IPS-20b (cell line): ENCODE data around the gene R3HDM2.

Experiments
- H3K27ac ChIP-seq: one replicate; pipeline ENCODE4 v1.5.1; 2013; ENCODE audit warnings: low read length
- H3K27me3 ChIP-seq: 2 replicates; pipeline ENCODE4 v1.6.1; 2013; ENCODE audit warnings: mild to moderate bottlenecking, low read length, inconsistent platforms; ENCODE audit not compliant: insufficient read depth
- H3K36me3 ChIP-seq: 2 replicates; pipeline ENCODE4 v1.6.1; 2013; ENCODE audit warnings: low read depth, mild to moderate bottlenecking, inconsistent platforms, low read length, moderate library complexity; ENCODE audit not compliant: insufficient read depth
- H3K4me1 ChIP-seq: 2 replicates; pipeline ENCODE4 v1.6.1; 2013; ENCODE audit warnings: mild to moderate bottlenecking, control low read depth, inconsistent platforms, low read length, moderate library complexity; ENCODE audit not compliant: insufficient read depth
- H3K4me3 ChIP-seq: 2 replicates; pipeline ENCODE4 v1.5.1; 2013; ENCODE audit warnings: mild to moderate bottlenecking, low read length, inconsistent platforms
- H3K9ac ChIP-seq: 2 replicates; pipeline ENCODE4 v1.6.1; 2013; ENCODE audit warnings: low read depth, mild to moderate bottlenecking, inconsistent platforms, low read length, moderate library complexity
- H3K9me3 ChIP-seq: 2 replicates; pipeline ENCODE4 v1.6.1; 2013; ENCODE audit warnings: mild to moderate bottlenecking, low read depth, low read length, inconsistent platforms; ENCODE audit not compliant: insufficient read depth

The R3HDM2 gene

GRCh38 chr12:57262126-57262822, 168.6 kb downstream of the R3HDM2 start:
- Histone ChIP-seq H3K4me3 (no peak overlapping the region), H3K9me3 (no peaks in the 10 kb centered on the region), H3K27me3 (no peaks in the 10 kb centered on the region), H3K36me3 (peaks cover 38% of the 10 kb centered on the region), H3K4me1 (peaks cover 8% of the 10 kb centered on the region; the same call in 1 of the 2 replicates), H3K9ac (no peak overlapping the region), H3K27ac (no peak overlapping the region)

DNA sequence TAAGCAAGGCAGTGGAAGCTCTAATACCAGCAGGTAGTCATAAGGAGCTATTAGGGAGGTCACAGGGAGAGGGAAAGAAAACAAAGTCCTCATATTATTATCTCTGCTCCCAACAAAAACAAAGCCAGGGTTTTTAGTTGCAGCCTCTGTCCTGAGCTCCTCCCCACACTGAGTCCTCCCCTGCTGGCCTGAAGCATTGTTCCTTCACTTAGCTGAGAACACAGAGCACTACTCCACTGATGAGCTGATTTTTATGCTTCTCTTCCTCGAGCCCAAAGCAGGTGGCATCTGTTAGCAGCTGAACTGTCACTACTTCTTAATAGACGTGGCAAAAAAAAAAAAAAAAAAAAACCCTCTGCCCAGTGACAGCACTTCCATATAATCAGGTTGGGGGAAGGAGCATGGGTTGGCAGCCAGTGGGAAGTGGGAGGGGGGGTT, 169.4 kb downstream of the R3HDM2 start:
- H3K27me3 ChIP-seq: no peaks in the 10 kb centered on the region
- no peak overlapping the region for H3K4me3 ChIP-seq
- no peak overlapping the region for H3K27ac ChIP-seq
- peaks cover 8% of the 10 kb centered on the region; the same call in 1 of the 2 replicates for H3K4me1 ChIP-seq
- peaks cover 36% of the 10 kb centered on the region for H3K36me3 ChIP-seq
- H3K9me3 ChIP-seq: no peaks in the 10 kb centered on the region
- H3K9ac ChIP-seq: no peak overlapping the region

GRCh38 chr12:57260366-57260765, 170.5 kb downstream of the R3HDM2 start:
- H3K36me3 ChIP-seq: peaks cover 36% of the 10 kb centered on the region
- no peaks in the 10 kb centered on the region for H3K9me3 ChIP-seq

DNA sequence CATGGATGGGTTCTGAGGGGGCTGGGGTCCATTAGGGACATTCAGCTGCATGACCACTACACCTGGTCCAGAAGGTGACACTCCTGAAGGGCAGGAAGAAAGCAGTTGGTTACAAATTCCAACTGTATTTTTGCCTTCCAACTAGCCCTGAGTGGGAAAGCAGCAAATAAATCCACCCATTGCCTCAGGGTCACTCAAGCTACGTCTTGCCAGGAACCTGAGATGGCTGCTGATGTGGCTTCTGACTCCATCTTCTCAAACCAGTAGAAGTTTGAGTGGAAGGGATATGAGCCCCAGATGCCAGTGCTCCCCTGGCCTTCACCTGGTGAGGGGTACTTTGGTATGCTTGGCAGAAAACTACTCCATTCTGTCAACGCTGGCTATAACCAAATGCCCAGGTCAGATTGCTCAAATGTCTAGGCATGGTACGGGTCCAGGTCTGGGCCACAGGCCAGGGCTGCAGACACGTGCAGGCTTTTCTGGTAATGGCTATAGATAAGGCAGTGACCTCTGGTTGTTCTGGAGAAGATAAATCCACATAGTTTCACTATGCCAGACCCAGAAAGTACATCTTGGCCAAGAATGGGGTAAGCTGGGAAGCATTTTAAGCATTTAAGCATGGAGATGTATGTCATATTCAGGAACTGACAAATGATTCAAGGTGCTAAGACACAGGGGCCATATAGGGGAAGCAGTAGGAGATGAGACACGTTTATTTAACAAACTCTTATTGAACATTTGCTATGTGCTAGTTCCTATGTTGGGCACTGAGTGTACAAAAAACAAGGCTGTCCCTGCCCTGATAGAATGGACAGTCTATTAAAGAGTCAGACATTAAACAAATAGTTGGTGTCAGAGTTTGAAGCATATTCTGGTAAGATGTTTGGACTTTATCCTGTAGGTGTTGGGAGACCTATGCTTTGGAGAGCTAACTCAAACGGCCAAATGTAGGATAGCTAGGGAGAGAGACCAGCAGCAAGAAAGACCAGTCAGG, 171.6 kb downstream of the R3HDM2 start:
- no peaks in the 10 kb centered on the region for H3K9me3 ChIP-seq
- peaks cover 8% of the 10 kb centered on the region; the same call in 1 of the 2 replicates for H3K4me1 ChIP-seq
- no peaks in the 10 kb centered on the region for H3K27me3 ChIP-seq
- no peak overlapping the region for H3K9ac ChIP-seq
- peaks cover 31% of the 10 kb centered on the region for H3K36me3 ChIP-seq
- H3K27ac ChIP-seq: no peak overlapping the region
- H3K4me3 ChIP-seq: no peak overlapping the region

More at GRCh38 chr12:57260366-57260765, 170.5 kb downstream of the R3HDM2 start:
- peaks cover 8% of the 10 kb centered on the region; the same call in 1 of the 2 replicates for H3K4me1 ChIP-seq
- H3K9ac ChIP-seq: no peak overlapping the region
- H3K27ac ChIP-seq: no peak overlapping the region
- no peak overlapping the region for H3K4me3 ChIP-seq
- H3K27me3 ChIP-seq: no peaks in the 10 kb centered on the region

GRCh38 chr12:57255916-57256315, 174.9 kb downstream of the R3HDM2 start:
- no peak overlapping the region for H3K4me3 ChIP-seq
- H3K9ac ChIP-seq: no peak overlapping the region
- H3K27ac ChIP-seq: no peak overlapping the region
- no peaks in the 10 kb centered on the region for H3K27me3 ChIP-seq
- H3K36me3 ChIP-seq: peaks cover 31% of the 10 kb centered on the region
- no peaks in the 10 kb centered on the region; the same call in 1 of the 2 replicates for H3K4me1 ChIP-seq
- no peaks in the 10 kb centered on the region for H3K9me3 ChIP-seq

- H3K4me3 ChIP-seq: no peak overlapping the region
- no peaks in the 10 kb centered on the region for H3K9me3 ChIP-seq
- H3K4me1 ChIP-seq: 0 out of 2 replicates have a peak, but pooled peaks cover 2% of the 10 kb centered on the region
- no peaks in the 10 kb centered on the region for H3K27me3 ChIP-seq
- peaks cover 31% of the 10 kb centered on the region for H3K36me3 ChIP-seq
- no peak overlapping the region for H3K9ac ChIP-seq
- H3K27ac ChIP-seq: no peak overlapping the region
Measured at GRCh38 chr12:57254506-57255280, 176.2 kb downstream of the R3HDM2 start.

DNA sequence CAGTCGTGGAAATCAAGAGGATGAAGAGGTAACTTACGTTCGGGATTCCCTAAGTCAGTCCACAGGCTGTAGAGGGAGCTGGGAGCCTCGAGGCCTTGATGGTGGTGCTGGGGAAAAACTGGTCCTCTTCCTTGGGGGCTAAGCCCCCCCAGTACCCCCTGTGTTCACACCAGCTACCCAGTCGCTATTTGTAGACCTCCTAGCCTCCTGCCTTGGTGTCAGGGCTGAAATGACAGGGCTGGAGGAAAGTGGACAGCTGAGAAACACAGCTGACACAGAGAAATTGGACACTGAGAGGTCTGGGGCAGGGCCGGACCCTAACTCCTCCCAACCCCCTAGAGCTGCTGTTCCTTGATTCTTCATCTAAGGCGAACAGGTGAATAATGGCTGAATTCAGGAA, 179.9 kb downstream of the R3HDM2 start, which contains the start of gene STAC3:
Gene STAC3 (minus strand): TSS at position 232 of the 400 bp plus-strand sequence. CDS start 1,551 bp downstream, outside the sequence.
- H3K36me3 ChIP-seq: no peaks in the 10 kb centered on the region
- H3K4me3 ChIP-seq: no peak within 1 kb of the TSS
- H3K27me3 ChIP-seq: no peaks in the 10 kb centered on the region
- H3K9ac ChIP-seq: 0 out of 2 replicates have a peak within 1 kb of the TSS, but pooled peaks have one; percentile 34
- no peaks in the 10 kb centered on the region for H3K9me3 ChIP-seq
- peaks cover 7% of the 10 kb centered on the region; the same call in 1 of the 2 replicates for H3K4me1 ChIP-seq
- H3K27ac ChIP-seq: no peak within 1 kb of the TSS

GRCh38 chr12:57250541-57250940, 180.3 kb downstream of the R3HDM2 start:
- no peaks in the 10 kb centered on the region for H3K27me3 ChIP-seq
- no peaks in the 10 kb centered on the region for H3K9me3 ChIP-seq
- H3K9ac ChIP-seq: no peak overlapping the region
- H3K36me3 ChIP-seq: no peaks in the 10 kb centered on the region
- H3K27ac ChIP-seq: no peak overlapping the region
- H3K4me1 ChIP-seq: peaks cover 7% of the 10 kb centered on the region; the same call in 1 of the 2 replicates
- no peak overlapping the region for H3K4me3 ChIP-seq

DNA sequence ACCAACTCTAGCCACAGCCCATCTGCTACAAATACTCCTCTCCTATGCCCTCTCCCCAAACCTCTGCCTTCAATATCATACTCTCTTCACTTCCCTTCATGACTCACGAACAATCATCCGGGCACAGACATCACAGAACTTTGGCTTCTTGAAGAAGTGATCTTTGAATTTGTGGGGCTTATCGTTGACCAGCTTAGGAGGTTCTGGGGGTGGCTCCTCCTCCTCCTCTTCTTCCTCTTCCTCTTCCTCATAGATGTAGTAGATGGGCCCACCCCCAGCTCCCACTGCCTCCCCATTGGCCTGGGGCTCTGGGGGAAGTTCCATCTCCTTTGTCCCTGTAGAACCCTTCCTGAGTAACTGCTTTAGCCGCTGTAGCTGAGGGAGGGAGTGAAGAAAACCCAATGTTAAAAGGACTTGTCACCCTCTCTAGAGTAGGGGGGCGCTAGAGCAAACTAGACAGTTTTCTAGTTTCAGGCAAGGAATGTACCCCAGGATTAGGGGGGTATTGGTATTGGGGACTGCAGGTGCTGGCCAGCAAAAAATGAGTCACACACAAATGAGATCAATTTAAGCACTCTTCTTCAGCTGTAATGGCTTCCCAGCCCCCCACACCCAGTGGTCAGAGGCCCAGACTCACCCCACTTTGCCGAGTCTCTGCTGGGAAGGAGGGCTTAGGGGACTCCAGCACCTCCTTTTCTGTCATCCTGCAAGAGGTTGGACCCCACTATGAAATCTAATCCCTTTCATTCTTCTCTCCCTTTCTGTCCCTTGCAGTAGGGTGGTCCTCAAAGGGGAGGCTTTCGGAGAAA, 181.7 kb downstream of the R3HDM2 start:
- H3K4me3 ChIP-seq: no peak overlapping the region
- no peak overlapping the region for H3K27ac ChIP-seq
- no peaks in the 10 kb centered on the region for H3K9me3 ChIP-seq
- no peaks in the 10 kb centered on the region for H3K36me3 ChIP-seq
- peaks cover 7% of the 10 kb centered on the region; the same call in 1 of the 2 replicates for H3K4me1 ChIP-seq
- no peak overlapping the region for H3K9ac ChIP-seq
- peaks cover 10% of the 10 kb centered on the region for H3K27me3 ChIP-seq

DNA sequence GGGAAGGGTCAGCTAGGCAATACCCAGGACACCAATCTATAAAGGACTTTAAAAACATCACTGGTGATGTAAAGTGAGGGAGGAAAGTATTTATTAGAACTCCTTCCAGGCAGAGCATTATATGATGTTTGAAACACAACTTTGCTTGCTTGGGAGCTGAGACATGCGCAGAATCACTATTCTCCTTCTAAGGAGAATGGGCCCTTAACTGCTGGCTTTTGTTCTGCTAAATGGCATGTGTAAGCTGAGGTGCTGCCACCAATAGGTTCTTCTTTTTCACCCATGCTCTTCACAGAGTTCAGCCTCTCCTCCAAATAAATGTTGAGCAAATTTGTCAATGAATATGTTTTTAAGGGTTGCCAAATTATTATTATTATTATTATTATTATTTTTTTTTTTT, 183.8 kb downstream of the R3HDM2 start:
- Histone ChIP-seq H3K9ac (no peak overlapping the region), H3K4me3 (no peak overlapping the region), H3K27ac (no peak overlapping the region), H3K4me1 (peaks cover 7% of the 10 kb centered on the region; the same call in 1 of the 2 replicates), H3K9me3 (no peaks in the 10 kb centered on the region), H3K36me3 (no peaks in the 10 kb centered on the region), H3K27me3 (peaks cover 30% of the 10 kb centered on the region)
